Hepatic stellate cell (primary cell): ENCODE measurements around the gene PNLDC1.
"Not testable (repeated sequence)": the region's sequence is repeated elsewhere in the genome, so short reads cannot be mapped to it uniquely, and the experiment has no call there.

Experiments used
- DNase-seq: peaks from one replicate; pipeline ENCODE4 v3.0.0; 2011; ENCODE audit warnings: low spot score

PNLDC1 gene

DNA sequence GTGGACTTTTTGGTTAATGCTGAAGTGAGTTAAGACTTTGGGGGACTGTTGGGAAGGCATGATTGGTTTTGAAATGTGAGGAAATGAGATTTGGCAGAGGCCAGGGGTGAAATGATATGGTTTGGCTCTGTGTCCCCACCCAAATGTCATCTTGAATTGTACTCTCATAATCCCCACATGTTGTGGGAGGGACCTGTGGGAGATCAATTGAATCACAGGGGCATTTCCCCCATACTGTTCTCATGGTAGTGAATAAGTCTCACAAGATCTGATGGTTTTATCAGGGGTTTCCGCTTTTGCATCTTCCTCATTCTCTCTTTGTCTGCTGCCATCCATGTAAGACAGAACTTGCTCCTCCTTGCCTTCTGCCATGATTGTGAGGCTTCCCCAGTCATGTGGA, 49.8 kb downstream of the PNLDC1 start:
- DNase-seq = not testable (repeated sequence)

DNA sequence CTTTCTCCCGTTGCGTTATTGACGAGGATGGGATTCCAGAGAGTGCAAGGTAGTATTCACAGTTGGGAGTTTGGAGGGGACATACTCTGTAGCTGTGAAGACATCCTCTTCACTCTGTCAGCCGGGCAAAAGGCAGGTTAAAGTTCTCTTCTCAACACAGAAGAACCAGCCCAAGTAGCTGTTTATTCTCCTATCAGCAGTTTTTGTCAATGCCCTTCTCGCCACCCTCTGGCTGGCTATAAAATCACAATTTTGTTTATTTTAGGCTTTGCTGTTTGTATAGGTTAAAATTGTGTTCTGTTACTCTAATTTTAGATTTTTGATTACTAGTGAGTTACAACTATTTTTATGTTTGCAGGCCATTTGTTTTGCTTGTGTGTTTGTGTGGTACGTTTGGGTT, 52.8 kb downstream of the PNLDC1 start:
- DNase-seq = no peak

DNA sequence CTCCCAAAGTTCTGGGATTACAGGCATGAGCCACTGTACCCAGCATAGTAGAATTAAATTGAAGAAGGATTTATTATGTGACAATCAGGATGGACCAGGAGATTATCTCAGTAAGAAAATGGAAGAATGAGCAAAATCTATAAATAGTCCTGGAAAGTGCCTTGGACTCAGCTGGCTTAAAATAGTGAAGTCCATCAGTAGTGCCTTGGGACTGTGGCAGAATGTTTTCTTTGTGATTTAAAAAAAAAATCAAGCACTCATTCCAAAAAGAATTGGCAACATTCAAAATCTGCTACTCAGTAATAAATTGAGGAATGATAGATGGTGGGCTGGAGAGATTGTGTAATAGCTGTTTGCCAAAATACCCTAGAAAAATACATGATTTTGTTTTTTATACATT, 53.7 kb downstream of the PNLDC1 start:
- DNase-seq = no peak

DNA sequence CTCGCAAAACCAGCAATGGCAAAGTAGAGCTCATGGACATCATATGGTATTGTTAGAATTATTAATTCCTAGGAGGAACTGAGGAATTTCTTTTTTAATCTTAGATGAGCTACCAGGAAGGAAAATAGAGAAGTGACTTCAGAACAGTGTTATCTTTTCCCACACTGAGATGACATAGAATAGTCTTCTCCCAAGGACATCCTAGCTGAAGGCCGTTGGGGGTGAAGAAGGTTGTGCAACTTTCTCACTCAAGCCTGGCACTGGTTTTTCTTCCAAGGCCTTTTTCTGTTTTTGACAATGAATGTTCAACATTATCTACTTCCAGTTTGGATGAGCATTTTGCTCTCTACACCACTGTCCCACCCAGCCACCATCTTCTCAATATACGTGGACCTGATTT, 54.9 kb downstream of the PNLDC1 start:
- DNase-seq = no peak

DNA sequence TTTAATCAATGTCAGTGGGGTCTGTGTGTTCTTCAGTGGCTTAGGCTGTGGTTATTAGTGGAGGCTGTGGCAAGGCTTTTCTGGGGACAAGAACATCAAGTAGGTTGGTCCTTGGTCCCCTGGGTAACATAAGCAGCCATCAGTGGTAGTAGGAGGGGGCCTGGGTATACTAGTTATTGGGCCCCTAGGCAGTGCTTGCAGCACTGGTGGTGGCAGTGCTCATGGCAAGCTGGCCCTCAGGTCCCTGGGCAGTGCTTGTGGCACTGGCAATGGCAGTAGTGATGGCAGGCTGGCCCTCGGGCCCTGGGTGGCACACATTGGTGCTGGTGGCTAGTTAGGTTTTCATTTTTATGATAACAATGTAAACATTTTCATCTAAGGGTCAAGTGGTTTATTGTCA, 58.2 kb downstream of the PNLDC1 start:
- DNase-seq = no peak

DNA sequence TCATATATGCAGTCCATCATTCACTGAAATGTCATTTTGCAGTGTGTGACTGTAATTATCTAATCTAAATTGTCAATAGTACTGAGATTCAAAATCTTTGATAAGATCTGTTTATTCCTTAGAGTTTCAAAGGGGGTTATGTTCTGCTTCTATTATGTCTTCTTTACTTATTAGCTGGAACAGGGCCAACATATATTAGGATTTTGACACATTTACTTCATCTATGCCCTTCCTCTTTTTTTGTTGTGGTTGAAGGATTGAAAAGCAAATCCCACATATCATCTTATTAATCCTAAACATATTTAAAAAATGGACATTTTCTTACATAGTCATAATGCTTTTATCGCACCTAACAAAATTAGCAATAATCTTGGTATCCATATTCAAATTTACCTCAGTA, 60.4 kb downstream of the PNLDC1 start:
- no peak for DNase-seq

DNA sequence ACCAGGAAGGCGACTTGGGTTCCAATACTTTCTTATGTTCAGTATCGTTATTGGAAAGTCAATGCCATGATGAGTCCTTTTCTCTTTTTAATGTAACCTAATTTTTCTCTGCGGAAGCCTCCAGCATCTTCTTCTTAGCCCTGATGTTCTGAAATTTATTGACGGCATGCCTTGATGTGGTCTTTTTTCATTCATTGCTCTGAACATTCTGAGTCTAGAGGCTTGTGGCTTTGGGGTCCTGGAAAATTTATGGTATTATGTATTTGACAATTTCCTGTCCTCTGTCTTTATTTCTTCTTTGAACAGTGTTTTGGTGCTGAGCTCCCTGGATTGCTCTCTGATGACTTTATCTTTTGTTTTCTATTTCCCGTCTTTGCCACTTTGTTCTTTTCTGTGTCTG, 62.0 kb downstream of the PNLDC1 start:
- DNase-seq = no peak

DNA sequence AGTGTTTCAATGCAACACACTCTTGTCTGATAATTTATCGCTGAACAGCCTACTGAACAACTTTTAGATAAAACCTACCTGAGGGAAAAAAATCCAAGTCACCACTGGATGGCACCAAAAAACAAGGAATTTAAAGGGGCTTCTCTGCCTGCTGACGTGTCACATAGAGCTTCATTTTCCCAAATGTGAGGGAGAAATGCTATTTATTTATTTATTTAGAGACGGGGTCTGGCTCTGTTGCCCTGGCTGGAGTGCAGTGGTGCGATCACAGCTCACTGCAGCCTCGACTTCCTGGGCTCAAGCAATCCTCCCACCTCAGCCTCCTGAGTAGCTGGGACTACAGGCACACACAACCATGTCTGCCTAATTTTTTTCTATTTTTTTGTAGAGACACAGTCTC, 63.3 kb downstream of the PNLDC1 start:
- peak; percentile 67 for DNase-seq

DNA sequence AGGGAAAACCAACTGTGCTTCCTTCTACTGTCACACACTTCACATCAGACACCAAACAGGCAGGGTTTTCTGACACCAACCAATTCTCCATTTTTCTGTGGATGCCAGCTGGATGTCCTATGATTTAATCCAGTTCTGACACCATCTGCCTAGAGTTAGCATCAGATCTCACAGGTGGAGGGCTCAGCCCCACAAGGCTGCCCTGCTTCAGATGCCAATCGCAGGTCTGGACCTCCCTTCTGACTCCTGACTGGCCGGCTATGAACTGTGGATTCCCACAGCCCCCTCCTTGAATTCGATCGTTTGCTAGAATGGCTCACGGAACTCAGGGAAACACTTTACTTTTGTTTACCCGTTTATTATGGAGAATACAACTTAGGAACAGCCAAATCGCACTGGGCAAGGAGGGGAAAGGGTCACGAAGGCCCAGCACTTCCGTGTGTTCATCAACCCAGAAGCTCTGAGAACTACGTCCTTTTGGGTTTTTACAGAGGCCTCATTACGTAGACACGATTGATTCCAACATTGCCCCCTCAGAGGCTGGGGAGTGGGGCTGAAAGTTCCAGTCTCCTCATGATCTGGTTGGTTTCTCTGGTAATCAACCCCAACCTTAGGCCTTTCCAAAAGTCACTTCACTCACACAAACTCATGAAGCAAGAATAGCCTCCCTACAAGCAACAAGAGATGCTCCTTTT, 65.3 kb downstream of the PNLDC1 start:
- no peak for DNase-seq

DNA sequence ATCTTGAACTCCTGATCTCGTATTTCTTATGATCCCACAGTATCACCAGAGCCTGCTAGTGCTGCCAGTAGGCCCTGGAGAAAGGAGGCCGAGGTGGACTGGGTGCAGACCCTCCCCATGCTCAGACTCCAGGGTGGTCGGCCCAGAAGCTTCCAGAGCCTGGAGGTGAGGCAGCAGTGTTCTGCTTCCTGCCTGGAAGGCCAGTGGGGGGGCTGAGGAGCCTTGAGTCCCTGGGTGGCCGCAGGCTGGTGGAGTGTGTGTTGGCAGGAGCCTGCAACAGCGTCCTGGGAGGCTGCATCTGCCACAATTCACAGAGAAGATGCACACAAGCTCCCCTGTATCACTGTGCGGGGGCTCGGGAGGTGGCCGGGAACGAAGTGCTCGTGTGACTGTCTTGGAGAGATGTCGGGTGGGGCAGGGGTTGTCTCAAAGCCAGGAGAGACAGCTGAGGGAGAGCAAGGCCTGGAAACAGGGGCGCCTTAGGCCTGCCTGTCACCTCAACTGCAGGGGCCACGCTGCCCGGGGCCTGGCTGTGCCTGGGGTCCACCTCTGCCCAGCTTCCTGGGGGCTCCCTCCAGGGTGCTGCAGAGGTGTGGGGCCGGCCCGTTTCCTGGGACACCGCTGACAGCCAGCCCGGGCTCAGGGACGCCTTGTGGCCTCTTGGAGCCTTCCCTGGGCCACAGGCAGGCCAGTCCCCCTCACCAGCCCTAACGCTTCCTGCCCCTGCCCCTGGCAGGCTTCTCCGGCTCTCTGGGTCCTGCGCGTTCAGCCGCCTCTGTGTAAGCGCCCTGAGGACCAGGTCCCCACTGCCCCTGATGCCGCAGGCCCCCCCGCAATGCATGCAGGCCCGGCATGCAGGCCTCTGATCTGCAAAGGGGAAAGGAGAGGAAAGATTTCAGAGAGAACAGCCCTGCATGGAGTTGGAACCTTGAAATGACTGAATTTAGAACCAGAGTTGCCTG, 66.5 kb downstream of the PNLDC1 start:
- no peak for DNase-seq
